H1 (cell line): ENCODE results near the gene LCLAT1. TPM values are rescaled to one million over a fixed set of nuclear protein-coding genes. Genes with fewer than 3 reads are reported as not detected.
A peak's percentile ranks its signal among the peaks of the same experiment; 100 is the strongest.

Experiments used
- CTCF ChIA-PET: fragments of 300-600 bp; sonication (Branson Sonifier 250); formaldehyde crosslinking; loops from one replicate; lab custom pipeline; 2021; ENCODE audit not compliant: partially characterized antibody; lab: Charles Lee
- POLR2A ChIA-PET: fragments of 300-600 bp; sonication (Branson Sonifier 250); formaldehyde crosslinking; loops from one replicate; lab custom pipeline; 2021; ENCODE audit warnings: inconsistent platforms; ENCODE audit not compliant: partially characterized antibody; lab: Charles Lee
- DNase-seq, 2 experiments: peaks; one replicate each; pipeline versions ENCODE4 v3.0.0 to v3.0.0-alpha.2; 2010 to 2022; ENCODE audit warnings: low spot score in 2 of 2, low read depth in 1 of 2, mixed read lengths in 1 of 2
- FAIRE-seq: peaks from 2 replicates; lab custom pipeline; 2011; peaks lifted over from hg19 to GRCh38; lab: Jason Lieb, UNC
- H2AFZ ChIP-seq: 2 replicates; pipeline ENCODE4 v1.8.1; 2012; ENCODE audit warnings: low read length, inconsistent platforms
- H2AK5ac ChIP-seq: 2 replicates; pipeline ENCODE4 v1.6.1; 2013; ENCODE audit warnings: low read depth, low read length
- H2BK120ac ChIP-seq: replicated peaks from 2 replicates; pipeline ENCODE3; 2013; ENCODE audit warnings: low read depth, low read length, inconsistent platforms
- H2BK12ac ChIP-seq: 2 replicates; pipeline ENCODE4 v1.6.1; 2013; ENCODE audit warnings: low read depth, low read length
- H2BK15ac ChIP-seq: 2 replicates; pipeline ENCODE4 v1.6.1; 2013; ENCODE audit warnings: low read length
- H2BK20ac ChIP-seq: 2 replicates; pipeline ENCODE4 v1.6.1; 2013; ENCODE audit warnings: low read length
- H2BK5ac ChIP-seq: 2 replicates; pipeline ENCODE4 v1.6.1; 2013; ENCODE audit warnings: low read depth, low read length
- H3K14ac ChIP-seq: 2 replicates; pipeline ENCODE4 v1.6.1; 2013; ENCODE audit warnings: inconsistent platforms; ENCODE audit not compliant: insufficient read length
- H3K18ac ChIP-seq: 2 replicates; pipeline ENCODE4 v1.6.1; 2013; ENCODE audit warnings: low read length; ENCODE audit errors: extremely low read depth
- H3K23ac ChIP-seq: 2 replicates; pipeline ENCODE4 v1.6.1; 2013; ENCODE audit warnings: inconsistent platforms; ENCODE audit not compliant: insufficient read length
- H3K23me2 ChIP-seq: 2 replicates; pipeline ENCODE4 v1.6.1; 2013; ENCODE audit warnings: low read depth, low read length
- H3K27ac ChIP-seq: 2 replicates; pipeline ENCODE4 v1.6.1; 2011; ENCODE audit warnings: low read depth, low read length, inconsistent platforms
- H3K27me3 ChIP-seq, 4 experiments: replicated peaks in 1 of 4; 1 replicate in 1 of 4; 2 replicates in 3 of 4; pipeline versions ENCODE4 v1.6.1 to v1.8.1; 2011 to 2013; ENCODE audit warnings: low read length in 3 of 4, mild to moderate bottlenecking in 3 of 4, inconsistent platforms in 2 of 4, mixed read lengths in 2 of 4, moderate library complexity in 1 of 4; ENCODE audit not compliant: control insufficient read depth in 3 of 4, insufficient read depth in 3 of 4; ENCODE audit errors: extremely low read depth in 1 of 4
- H3K36me3 ChIP-seq, 4 experiments: 2 replicates each; pipeline versions ENCODE4 v1.6.1 to v1.8.1; 2011 to 2013; ENCODE audit warnings: mild to moderate bottlenecking in 4 of 4, low read length in 3 of 4, moderate library complexity in 2 of 4, control low read depth in 1 of 4, inconsistent platforms in 1 of 4; ENCODE audit not compliant: insufficient read depth in 4 of 4, control insufficient read depth in 2 of 4
- H3K4ac ChIP-seq: replicated peaks from 2 replicates; pipeline ENCODE3; 2013; ENCODE audit warnings: low read length, low read depth, mixed read lengths, inconsistent platforms; ENCODE audit not compliant: insufficient read length
- H3K4me1 ChIP-seq, 4 experiments: replicated peaks in 1 of 4; 1 replicate in 1 of 4; 2 replicates in 3 of 4; pipeline versions ENCODE4 v1.6.1 to v1.8.1; 2011 to 2013; ENCODE audit warnings: low read length in 3 of 4, inconsistent platforms in 2 of 4, mixed read lengths in 1 of 4; ENCODE audit not compliant: insufficient read depth in 4 of 4, control insufficient read depth in 3 of 4
- H3K4me2 ChIP-seq, 2 experiments: 2 replicates each; pipeline versions ENCODE4 v1.6.1 to v1.8.1; 2011 to 2013; ENCODE audit warnings: low read depth in 2 of 2, low read length in 2 of 2, control low read depth in 1 of 2, inconsistent platforms in 1 of 2, mild to moderate bottlenecking in 1 of 2; ENCODE audit not compliant: insufficient read depth in 1 of 2
- H3K4me3 ChIP-seq, 4 experiments: fragments of 200-600, 300-600 bp in 1 of 4; sonication (generic), shearing (Covaris generic), sonication (Bioruptor Twin) in 1 of 4; 2 replicates each; pipeline versions ENCODE4 v1.5.1 to v1.8.1; 2011 to 2016; ENCODE audit warnings: low read length in 4 of 4, low read depth in 3 of 4, control low read depth in 2 of 4, inconsistent platforms in 2 of 4, mild to moderate bottlenecking in 2 of 4, mixed read lengths in 1 of 4, moderate library complexity in 1 of 4; ENCODE audit not compliant: insufficient read depth in 2 of 4; ENCODE audit errors: extremely low read depth in 1 of 4
- H3K56ac ChIP-seq: replicated peaks from 2 replicates; pipeline ENCODE3; 2013; ENCODE audit warnings: low read depth, mild to moderate bottlenecking, mixed read lengths, low read length, inconsistent platforms; ENCODE audit not compliant: insufficient read length
- H3K79me1 ChIP-seq: 2 replicates; pipeline ENCODE4 v1.6.1; 2013; ENCODE audit warnings: low read depth, low read length, control low read depth
- H3K79me2 ChIP-seq, 2 experiments: 2 replicates each; pipeline versions ENCODE4 v1.6.1 to v1.8.1; 2012 to 2013; ENCODE audit warnings: low read length in 2 of 2, mild to moderate bottlenecking in 2 of 2, inconsistent platforms in 1 of 2; ENCODE audit not compliant: insufficient read depth in 2 of 2, control insufficient read depth in 1 of 2
- H3K9ac ChIP-seq, 4 experiments: replicated peaks in 1 of 4; 1 replicate in 1 of 4; 2 replicates in 3 of 4; pipeline versions ENCODE4 v1.6.1 to v1.8.1; 2011 to 2013; ENCODE audit warnings: low read depth in 3 of 4, low read length in 3 of 4, control low read depth in 2 of 4, mild to moderate bottlenecking in 2 of 4, moderate library complexity in 2 of 4, inconsistent platforms in 1 of 4; ENCODE audit errors: extremely low read depth in 1 of 4
- H3K9me3 ChIP-seq, 2 experiments: 2 replicates each; pipeline versions ENCODE4 v1.6.1 to v1.8.1; 2012 to 2013; ENCODE audit warnings: mild to moderate bottlenecking in 2 of 2, moderate library complexity in 2 of 2, control low read depth in 1 of 2, inconsistent platforms in 1 of 2, low read depth in 1 of 2, low read length in 1 of 2, mixed read lengths in 1 of 2; ENCODE audit not compliant: insufficient read depth in 2 of 2
- H4K20me1 ChIP-seq, 2 experiments: replicated peaks in 1 of 2; 2 replicates each; pipeline versions ENCODE3 to v1.8.1; 2011 to 2013; ENCODE audit warnings: inconsistent platforms in 2 of 2, low read length in 2 of 2, mild to moderate bottlenecking in 1 of 2; ENCODE audit not compliant: insufficient read depth in 2 of 2, control insufficient read depth in 1 of 2
- H4K5ac ChIP-seq: 2 replicates; pipeline ENCODE4 v1.6.1; 2013; ENCODE audit warnings: low read length, low read depth, mixed read lengths, inconsistent platforms; ENCODE audit not compliant: insufficient read length
- H4K8ac ChIP-seq: 2 replicates; pipeline ENCODE4 v1.8.0; 2013; ENCODE audit warnings: mild to moderate bottlenecking, moderate library complexity, low read length, inconsistent platforms; ENCODE audit not compliant: insufficient read depth; ENCODE audit errors: extremely low read depth
- H4K91ac ChIP-seq: replicated peaks from 2 replicates; pipeline ENCODE3; 2013; ENCODE audit warnings: low read length, mixed read lengths, inconsistent platforms; ENCODE audit not compliant: insufficient read length
- BCL11A ChIP-seq, 2 experiments: IDR thresholded peaks; one replicate each; pipeline ENCODE4 v1.6.1; 2011; ENCODE audit warnings: low read depth in 2 of 2, low read length in 2 of 2, mild to moderate bottlenecking in 2 of 2
- CEBPB ChIP-seq: IDR thresholded peaks from 2 replicates; pipeline ENCODE4 v1.6.1; 2012; ENCODE audit warnings: low read depth, low read length
- KDM1A ChIP-seq: fragments of 200-600, 300-600 bp; sonication (generic); IDR thresholded peaks from 2 replicates; pipeline ENCODE4 v1.7.1; 2016; ENCODE audit warnings: mild to moderate bottlenecking, low read length, borderline replicate concordance
- POLR2A ChIP-seq, 2 experiments: IDR thresholded peaks; 1 replicate in 1 of 2; 2 replicates in 1 of 2; pipeline ENCODE4 v1.6.1; 2011; ENCODE audit warnings: low read depth in 2 of 2, low read length in 2 of 2, mild to moderate bottlenecking in 2 of 2; ENCODE audit errors: control extremely low read depth in 1 of 2
- WGBS, 2 experiments: shearing (Covaris generic) in 1 of 2; methylation state at CpG; one replicate each; pipeline versions ENCODE4 v1.1.6 to v1.1.7; 2013 to 2015; ENCODE audit warnings: low lambda C conversion rate in 2 of 2, mixed read lengths in 2 of 2, inconsistent platforms in 1 of 2, low coverage in 1 of 2, missing lambda C conversion rate in 1 of 2; ENCODE audit not compliant: insufficient replicate concordance in 2 of 2, insufficient coverage in 1 of 2, insufficient read length in 1 of 2; ENCODE audit errors: extremely low coverage in 1 of 2, missing lambda C conversion rate in 1 of 2; 5-methylcytosine and 5-hydroxymethylcytosine counted together
- polyA plus RNA-seq, 7 experiments: library from polyadenylated mRNA; depleted of rRNA in 3 of 7; stranded (reverse) in 5 of 7; unstranded in 2 of 7; fragments of >200 nt in 5 of 7; fragments of 200-250 nt in 2 of 7; gene quantifications; 1 replicate in 5 of 7; 2 replicates in 1 of 7; 4 replicates in 1 of 7; pipeline versions ENCODE4 v1.2.1 to v1.2.3, GENCODE V29; 2011 to 2013; ENCODE audit warnings: missing spikeins in 2 of 7, mixed read lengths in 2 of 7
- total RNA-seq: library from RNA; stranded (reverse); fragmentation: NEBNext Ultra II Directional; extraction: Animal tissue kit (Norgen Biotek cat#: 25700); gene quantifications from 2 replicates; pipeline ENCODE4 v1.2.1, GENCODE V29; 2021

Gene LCLAT1
- total and polyA plus RNA-seq, 2 of the 8 experiments (the other 6 are each of a cell fraction or from before 2014, with no cell fraction given): 7.6 to 22.0 TPM

DNA sequence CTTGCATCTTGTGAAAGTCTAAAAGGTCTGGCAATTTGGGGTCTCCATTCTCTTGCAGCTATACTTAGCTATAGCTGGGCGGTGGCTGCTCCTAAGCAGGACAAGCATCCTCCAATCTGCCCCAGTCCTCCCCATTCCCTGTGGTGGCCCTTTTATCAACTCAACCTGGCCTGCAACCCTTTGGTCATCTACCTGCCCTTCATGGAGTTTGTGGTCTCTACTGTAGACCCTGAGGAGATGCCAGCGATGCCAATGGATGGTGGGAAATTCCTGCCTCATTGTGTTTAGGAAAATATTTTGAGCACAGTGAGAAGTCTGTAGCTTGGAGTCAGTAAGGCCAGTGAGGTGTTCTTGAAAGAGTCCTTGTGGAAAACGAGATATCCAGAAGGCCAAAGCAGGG lies 216.8 kb downstream of the LCLAT1 start:
- Histone ChIP-seq H3K56ac (no peak overlapping the region), H3K79me1 (no peaks in the 10 kb centered on the region), H3K79me2 (no peaks in the 10 kb centered on the region), H4K91ac (no peak overlapping the region), H2AK5ac (no peak overlapping the region), H2BK15ac (no peak overlapping the region), H3K18ac (no peak overlapping the region), H3K4me3 (no peak overlapping the region), H2BK20ac (no peak overlapping the region), H4K20me1 (no peaks in the 10 kb centered on the region), H3K14ac (no peak overlapping the region), H4K8ac (no peak overlapping the region), H3K23ac (no peak overlapping the region), H3K4me2 (no peak overlapping the region), H3K4me1 (no peaks in the 10 kb centered on the region), H2AFZ (no peak overlapping the region), H3K27ac (no peak overlapping the region), H2BK120ac (no peak overlapping the region), H2BK12ac (no peak overlapping the region), H4K5ac (no peak overlapping the region), H3K36me3 (no peaks in the 10 kb centered on the region), H3K9ac (no peak overlapping the region), H3K9me3 (no peaks in the 10 kb centered on the region), H3K4ac (no peak overlapping the region), H2BK5ac (no peak overlapping the region), H3K27me3 (0 out of 7 replicates have a peak, but pooled peaks cover 0 to 2% (median 0%) of the 10 kb centered on the region in 4 experiments), H3K23me2 (0 out of 2 replicates have a peak, but pooled peaks cover 1% of the 10 kb centered on the region)
- TF ChIP-seq POLR2A (IDR thresholded peaks at IDR 0.05; ENCODE audit: control extremely low read depth in 1 of 2, low read depth in 2 of 2, low read length in 2 of 2) (no peak), KDM1A (no peak), CEBPB (no peak), BCL11A (IDR thresholded peaks at IDR 0.05; ENCODE audit: low read depth in 2 of 2, low read length in 2 of 2) (no peak)
- 90% methylated on average over 3 of the region's 3 CpGs; no CpG with 5 or more reads in 1 of the 2 experiments for WGBS, 2 experiments
- ChIA-PET POLR2A (no interaction called here), CTCF (interaction anchor here (1.0 kb wide), 1 partner anchor 27 kb away, joined by 3 read pairs; no protein-coding TSS in a partner anchor)
- FAIRE-seq (no peak), DNase-seq (peak in 1 of 2 experiments; percentile 6)
